ENCODE data around the gene TAL2.

The TAL2 gene

GRCh38 chr9:105710638-105711037 lies 48.4 kb downstream of the TAL2 start:
- ChIA-PET CTCF (no interaction called here), POLR2A (ENCODE audit: low non-redundant PET) (no interaction called here)
- H3K27ac ChIP-seq = no peak overlapping the region
- DNase-seq (ENCODE audit: low spot score) = no peak
- TF ChIP-seq CTCF (conservative IDR thresholded peaks at IDR 0.05; ENCODE audit: low read depth) = no peak

- no peak for DNase-seq (ENCODE audit: low spot score)
- CTCF ChIA-PET = no interaction called here
- no peak for TF ChIP-seq CTCF (conservative IDR thresholded peaks at IDR 0.05; ENCODE audit: low read depth)
- POLR2A ChIA-PET (ENCODE audit: low non-redundant PET) = no interaction called here
- H3K27ac ChIP-seq = no peak overlapping the region
Observed at GRCh38 chr9:105711867-105712266, 49.6 kb downstream of the TAL2 start.

GRCh38 chr9:105712297-105712696 lies 50.0 kb downstream of the TAL2 start:
- DNase-seq (ENCODE audit: low spot score) = no peak
- POLR2A ChIA-PET (ENCODE audit: low non-redundant PET) = no interaction called here
- H3K27ac ChIP-seq = no peak overlapping the region
- CTCF ChIA-PET = no interaction called here
- no peak for TF ChIP-seq CTCF (conservative IDR thresholded peaks at IDR 0.05; ENCODE audit: low read depth)

Data from RWPE1 (cell line).